NOMO-1 treated with DMSO at 0.1 percent for 48 hours (cell line): ENCODE results near the gene ABCA8.

Experiments
- DNase-seq: peaks from one replicate; lab custom pipeline; 2025; ENCODE audit not compliant: unreplicated experiment; lab: John Stamatoyannopoulos, UW

The ABCA8 gene

GRCh38 chr17:68870976-68871375 lies 84.2 kb downstream of the ABCA8 start:
- no peak for DNase-seq

GRCh38 chr17:68870161-68870826 lies 84.9 kb downstream of the ABCA8 start:
- no peak for DNase-seq

- DNase-seq, result no peak
Observed at GRCh38 chr17:68868708-68869107, 86.5 kb downstream of the ABCA8 start.

- DNase-seq, result peak; percentile 47
Observed at GRCh38 chr17:68867759-68868516, 87.3 kb downstream of the ABCA8 start.

GRCh38 chr17:68865584-68865983 lies 89.6 kb downstream of the ABCA8 start:
- no peak for DNase-seq

GRCh38 chr17:68863091-68863652 lies 92.0 kb downstream of the ABCA8 start:
- no peak for DNase-seq

GRCh38 chr17:68861602-68862001 lies 93.6 kb downstream of the ABCA8 start:
- DNase-seq, result no peak

GRCh38 chr17:68860941-68861340 lies 94.3 kb downstream of the ABCA8 start:
- peak; percentile 29 for DNase-seq

- no peak for DNase-seq
Observed at GRCh38 chr17:68854452-68854851, 100.7 kb downstream of the ABCA8 start.

GRCh38 chr17:68853439-68853838 lies 101.8 kb downstream of the ABCA8 start:
- no peak for DNase-seq

GRCh38 chr17:68853036-68853435 lies 102.2 kb downstream of the ABCA8 start:
- DNase-seq, result no peak

- no peak for DNase-seq
Observed at GRCh38 chr17:68851890-68852289, 103.3 kb downstream of the ABCA8 start.

GRCh38 chr17:68850749-68851510 lies 104.3 kb downstream of the ABCA8 start:
- no peak for DNase-seq

- no peak for DNase-seq
Observed at GRCh38 chr17:68849673-68850610, 105.2 kb downstream of the ABCA8 start.

GRCh38 chr17:68847711-68848110 lies 107.5 kb downstream of the ABCA8 start:
- no peak for DNase-seq

- no peak for DNase-seq
Observed at GRCh38 chr17:68843522-68843921, 111.7 kb downstream of the ABCA8 start.

- peak; percentile 7 for DNase-seq
Observed at GRCh38 chr17:68840073-68840472, 115.1 kb downstream of the ABCA8 start.

- DNase-seq, result peak; percentile 49
Observed at GRCh38 chr17:68835071-68835470, 120.1 kb downstream of the ABCA8 start.

- no peak for DNase-seq
Observed at GRCh38 chr17:68834328-68834836, 120.8 kb downstream of the ABCA8 start.

- peak; percentile 4 for DNase-seq
Observed at GRCh38 chr17:68832109-68832802, 122.9 kb downstream of the ABCA8 start.
